T-cell (primary cell): ENCODE measurements around the gene SMAD3. TPM values are rescaled to one million over a fixed set of nuclear protein-coding genes. Genes with fewer than 3 reads are reported as not detected.
A peak's percentile ranks its signal among the peaks of the same experiment; 100 is the strongest.

Experiments used
- ATAC-seq, 4 experiments: fragments of 200-7000 bp in 3 of 4; fragments of 150-1000 bp in 1 of 4; cut with Tn5 transposase; replicated peaks in 1 of 4; 1 replicate in 3 of 4; 2 replicates in 1 of 4; pipeline ENCODE4 v1.10.0; 2021; ENCODE audit warnings: moderate library complexity in 3 of 4, mild to moderate bottlenecking in 2 of 4, moderate number of reproducible peaks in 1 of 4
- CTCF ChIA-PET, 2 donors: fragments of 300-600 bp; sonication (Branson Sonifier 250); formaldehyde crosslinking; loops; one replicate each; lab custom pipeline; 2022; ENCODE audit warnings: antibody characterized with exemption in 2 of 2; lab: Charles Lee
- POLR2A ChIA-PET, 2 donors: fragments of 300-600 bp; sonication (Branson Sonifier 250); formaldehyde crosslinking; loops; one replicate each; lab custom pipeline; 2022; ENCODE audit warnings: antibody characterized with exemption in 2 of 2; lab: Charles Lee
- DNase-seq, 35 experiments: peaks; one replicate each; pipeline versions ENCODE4 v3.0.0 to v3.0.0-alpha.2; 2013 to 2023
- H3K27ac ChIP-seq: one replicate; pipeline ENCODE4 v1.5.1; 2013; ENCODE audit warnings: low read length
- H3K27me3 ChIP-seq, 2 experiments: replicated peaks in 1 of 2; 1 replicate in 1 of 2; 2 replicates in 1 of 2; pipeline versions ENCODE4 v1.6.1 to v1.7.0; 2013; ENCODE audit warnings: low read length in 1 of 2, mixed read lengths in 1 of 2; ENCODE audit not compliant: control insufficient read depth in 2 of 2, insufficient read depth in 2 of 2; ENCODE audit errors: extremely low read depth in 1 of 2
- H3K36me3 ChIP-seq, 2 donors: 1 replicate in 1 of 2; 2 replicates in 1 of 2; pipeline versions ENCODE4 v1.6.1 to v1.7.0; 2013; ENCODE audit warnings: low read length in 1 of 2; ENCODE audit not compliant: control insufficient read depth in 2 of 2, insufficient read depth in 1 of 2; ENCODE audit errors: extremely low read depth in 1 of 2
- H3K4me1 ChIP-seq, 2 experiments: 1 replicate in 1 of 2; 2 replicates in 1 of 2; pipeline versions ENCODE4 v1.6.1 to v1.7.0; 2013; ENCODE audit warnings: low read length in 2 of 2, mixed read lengths in 1 of 2; ENCODE audit not compliant: insufficient read depth in 2 of 2, control insufficient read depth in 1 of 2; ENCODE audit errors: extremely low read depth in 1 of 2
- H3K4me3 ChIP-seq, 2 donors: 1 replicate in 1 of 2; 2 replicates in 1 of 2; pipeline versions ENCODE4 v1.5.1 to v1.7.0; 2013; ENCODE audit warnings: mild to moderate bottlenecking in 2 of 2, low read length in 1 of 2, moderate library complexity in 1 of 2; ENCODE audit not compliant: control insufficient read depth in 1 of 2; ENCODE audit errors: extremely low read depth in 1 of 2
- H3K9me3 ChIP-seq: 2 replicates; pipeline ENCODE4 v1.7.0; 2013
- H3K27ac Mint-ChIP-seq, 2 donors: one replicate each; pipeline ENCODE4 v1.8.0; 2020 to 2021; ENCODE audit warnings: mild to moderate bottlenecking in 2 of 2, mixed read lengths in 2 of 2
- H3K27me3 Mint-ChIP-seq, 2 donors: one replicate each; pipeline ENCODE4 v1.8.0; 2021 to 2022; ENCODE audit warnings: mixed read lengths in 2 of 2
- H3K36me3 Mint-ChIP-seq: one replicate; pipeline ENCODE4 v1.8.0; 2021; ENCODE audit warnings: mixed read lengths
- H3K4me1 Mint-ChIP-seq, 3 donors: one replicate each; pipeline ENCODE4 v1.8.0; 2020 to 2022; ENCODE audit warnings: mixed read lengths in 3 of 3, mild to moderate bottlenecking in 1 of 3
- H3K4me3 Mint-ChIP-seq, 3 donors: one replicate each; pipeline ENCODE4 v1.8.0; 2020 to 2022; ENCODE audit warnings: mild to moderate bottlenecking in 3 of 3, mixed read lengths in 3 of 3, moderate library complexity in 3 of 3
- H3K9me3 Mint-ChIP-seq, 3 donors: one replicate each; pipeline ENCODE4 v1.8.0; 2020 to 2022; ENCODE audit warnings: mixed read lengths in 3 of 3
- WGBS: methylation state at CpG from one replicate; pipeline ENCODE4 v1.1.5; 2013; ENCODE audit warnings: missing lambda C conversion rate; ENCODE audit not compliant: insufficient coverage; 5-methylcytosine and 5-hydroxymethylcytosine counted together
- total RNA-seq, 35 experiments: library from RNA in 6 of 35; stranded (reverse) in 6 of 35; fragments of 120-200 nt in 1 of 35; gene quantifications; one replicate each; pipeline versions ENCODE4 v1.2.1 to v1.2.4 and lab custom pipeline; 2013 to 2026

Gene SMAD3
- total RNA-seq, 5 donors from 2014 or later (not counting 1 experiment from before 2014, with no cell fraction given) = 55.4 to 159 (median 110) TPM

- no peak overlapping the region for H3K4me3 Mint-ChIP-seq
- no peaks in the 10 kb centered on the region for H3K4me1 Mint-ChIP-seq
- no peak overlapping the region for H3K27ac Mint-ChIP-seq
- Histone ChIP-seq H3K4me1 (no peaks in the 10 kb centered on the region), H3K9me3 (no peaks in the 10 kb centered on the region), H3K4me3 (no peak overlapping the region), H3K27ac (no peak overlapping the region), H3K36me3 (peaks cover 0 to 35% of the 10 kb centered on the region in 2 donors), H3K27me3 (no peaks in the 10 kb centered on the region)
- no peaks in the 10 kb centered on the region for H3K9me3 Mint-ChIP-seq
- no peaks in the 10 kb centered on the region for H3K27me3 Mint-ChIP-seq
- peaks cover 34% of the 10 kb centered on the region for H3K36me3 Mint-ChIP-seq
- 98% methylated on average over 4 of the region's 5 CpGs for WGBS
- ATAC-seq (no peak), DNase-seq (no peak)
- POLR2A ChIA-PET = no interaction called here
- CTCF ChIA-PET = no interaction called here
Measured at GRCh38 chr15:67210555-67211168, 145.3 kb downstream of the SMAD3 start.

- H3K36me3 ChIP-seq = peaks cover 0 to 20% of the 10 kb centered on the region in 2 donors
- no peak overlapping the region for H3K27ac Mint-ChIP-seq
- no peaks in the 10 kb centered on the region for H3K9me3 ChIP-seq
- H3K27me3 Mint-ChIP-seq = no peaks in the 10 kb centered on the region
- ChIA-PET CTCF (no interaction called here), POLR2A (no interaction called here)
- H3K4me3 Mint-ChIP-seq = no peak overlapping the region
- no peak overlapping the region for H3K27ac ChIP-seq
- DNase-seq (no peak), ATAC-seq (no peak)
- H3K4me3 ChIP-seq = no peak overlapping the region
- H3K9me3 Mint-ChIP-seq = no peaks in the 10 kb centered on the region
- H3K4me1 ChIP-seq = no peaks in the 10 kb centered on the region
- H3K36me3 Mint-ChIP-seq = peaks cover 29% of the 10 kb centered on the region
- H3K4me1 Mint-ChIP-seq = no peaks in the 10 kb centered on the region
- no peaks in the 10 kb centered on the region for H3K27me3 ChIP-seq
- no CpG with 5 or more reads among the region's 4 CpGs for whole genome bisulfite sequencing
Measured at GRCh38 chr15:67212684-67213367, 147.4 kb downstream of the SMAD3 start.

GRCh38 chr15:67215102-67215501 lies 149.7 kb downstream of the SMAD3 start:
- Histone ChIP-seq H3K4me3 (no peak overlapping the region), H3K4me1 (no peaks in the 10 kb centered on the region), H3K9me3 (no peaks in the 10 kb centered on the region), H3K36me3 (peaks cover 0 to 8% of the 10 kb centered on the region in 2 donors), H3K27ac (no peak overlapping the region), H3K27me3 (no peaks in the 10 kb centered on the region)
- ATAC-seq = no peak
- ChIA-PET CTCF (no interaction called here), POLR2A (no interaction called here)
- Mint-ChIP-seq H3K27ac (no peak overlapping the region), H3K36me3 (peaks cover 38% of the 10 kb centered on the region), H3K27me3 (no peaks in the 10 kb centered on the region), H3K4me3 (no peak overlapping the region), H3K9me3 (no peaks in the 10 kb centered on the region), H3K4me1 (no peaks in the 10 kb centered on the region)
- no peak for DNase-seq
- WGBS = no CpG with 5 or more reads among the region's 6 CpGs

- H3K9me3 ChIP-seq = no peaks in the 10 kb centered on the region
- no peaks in the 10 kb centered on the region for H3K4me1 ChIP-seq
- H3K36me3 ChIP-seq = peaks cover 3 to 6% of the 10 kb centered on the region in 2 donors
- Mint-ChIP-seq H3K36me3 (peaks cover 37% of the 10 kb centered on the region), H3K4me1 (no peaks in the 10 kb centered on the region), H3K27me3 (no peaks in the 10 kb centered on the region), H3K4me3 (no peak overlapping the region), H3K9me3 (no peaks in the 10 kb centered on the region), H3K27ac (peak overlapping the region in 1 of 2 donors; percentile 23)
- ChIA-PET POLR2A (no interaction called here), CTCF (no interaction called here)
- no peaks in the 10 kb centered on the region for H3K27me3 ChIP-seq
- H3K27ac ChIP-seq = no peak overlapping the region
- no peak overlapping the region for H3K4me3 ChIP-seq
- ATAC-seq = no peak
- DNase-seq = no peak
Measured at GRCh38 chr15:67216859-67217258, 151.5 kb downstream of the SMAD3 start.

- no peak overlapping the region for H3K27ac ChIP-seq
- no peak for ATAC-seq
- no peak overlapping the region for H3K4me3 ChIP-seq
- H3K36me3 ChIP-seq = peaks cover 3 to 6% of the 10 kb centered on the region in 2 donors
- H3K27me3 ChIP-seq = no peaks in the 10 kb centered on the region
- no peak overlapping the region for H3K4me3 Mint-ChIP-seq
- H3K27ac Mint-ChIP-seq = no peak overlapping the region
- no peaks in the 10 kb centered on the region for H3K4me1 Mint-ChIP-seq
- H3K36me3 Mint-ChIP-seq = peaks cover 37% of the 10 kb centered on the region
- no peaks in the 10 kb centered on the region for H3K9me3 Mint-ChIP-seq
- H3K4me1 ChIP-seq = no peaks in the 10 kb centered on the region
- no peak for DNase-seq
- H3K9me3 ChIP-seq = no peaks in the 10 kb centered on the region
- no peaks in the 10 kb centered on the region for H3K27me3 Mint-ChIP-seq
- ChIA-PET POLR2A (no interaction called here), CTCF (no interaction called here)
Measured at GRCh38 chr15:67218428-67218827, 153.0 kb downstream of the SMAD3 start.

GRCh38 chr15:67219288-67219687 lies 153.9 kb downstream of the SMAD3 start:
- Histone ChIP-seq H3K4me1 (no peaks in the 10 kb centered on the region), H3K36me3 (peaks cover 3 to 6% of the 10 kb centered on the region in 2 donors), H3K9me3 (no peaks in the 10 kb centered on the region), H3K4me3 (no peak overlapping the region), H3K27me3 (no peaks in the 10 kb centered on the region), H3K27ac (no peak overlapping the region)
- H3K9me3 Mint-ChIP-seq = no peaks in the 10 kb centered on the region
- WGBS = 100% methylated on average over 1 of the region's 2 CpGs
- no peak for ATAC-seq
- DNase-seq = no peak
- no peak overlapping the region for H3K4me3 Mint-ChIP-seq
- no peaks in the 10 kb centered on the region for H3K27me3 Mint-ChIP-seq
- H3K27ac Mint-ChIP-seq = no peak overlapping the region
- H3K4me1 Mint-ChIP-seq = no peaks in the 10 kb centered on the region
- POLR2A ChIA-PET = no interaction called here
- H3K36me3 Mint-ChIP-seq = peaks cover 37% of the 10 kb centered on the region
- CTCF ChIA-PET = no interaction called here
